Measurements from ENCODE around the gene ASB1.

DNA sequence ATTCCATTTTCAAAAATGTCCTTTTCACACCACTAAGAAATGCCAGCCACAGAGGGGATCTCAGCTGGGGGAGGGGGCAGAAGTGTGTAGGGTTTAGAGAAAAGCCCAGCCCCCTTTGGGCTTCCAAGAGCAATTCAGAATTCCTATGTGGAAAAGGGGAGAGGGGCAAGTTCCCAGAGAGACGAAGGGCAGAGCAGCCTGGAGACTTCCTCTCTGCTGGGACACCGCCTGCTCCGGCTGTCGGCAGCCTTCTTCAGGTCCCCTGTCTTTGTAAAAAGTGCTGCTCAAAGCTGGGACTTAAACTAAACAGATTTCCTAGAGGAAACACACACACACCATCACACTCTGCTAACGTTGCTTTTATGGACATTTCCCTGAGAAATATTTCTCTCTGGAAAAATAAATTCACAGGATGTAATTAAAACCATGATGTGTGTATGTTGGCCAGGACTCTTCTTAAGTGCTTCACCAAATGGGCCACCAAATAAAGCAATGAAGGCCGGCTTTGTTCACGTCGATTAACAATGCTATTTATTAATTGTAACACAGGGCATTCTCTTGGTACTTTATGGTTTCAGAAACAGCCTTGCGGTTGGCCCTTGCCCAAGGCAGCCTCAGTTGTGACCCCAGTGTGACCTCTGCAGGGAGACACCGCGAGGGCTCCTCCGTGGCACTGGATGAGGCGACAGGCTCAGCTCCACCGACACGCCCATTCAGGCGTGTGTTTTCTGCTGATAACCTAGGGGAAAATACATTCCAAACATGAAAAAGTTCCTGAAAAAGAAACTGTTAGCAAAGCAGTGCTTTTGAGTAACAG, 5.6 kb upstream of the ASB1 start:
- no peak for TF ChIP-seq CTCF (IDR thresholded peaks at IDR 0.05; ENCODE audit: insufficient read depth, low read length)
- TF ChIP-seq, protein P1, sequence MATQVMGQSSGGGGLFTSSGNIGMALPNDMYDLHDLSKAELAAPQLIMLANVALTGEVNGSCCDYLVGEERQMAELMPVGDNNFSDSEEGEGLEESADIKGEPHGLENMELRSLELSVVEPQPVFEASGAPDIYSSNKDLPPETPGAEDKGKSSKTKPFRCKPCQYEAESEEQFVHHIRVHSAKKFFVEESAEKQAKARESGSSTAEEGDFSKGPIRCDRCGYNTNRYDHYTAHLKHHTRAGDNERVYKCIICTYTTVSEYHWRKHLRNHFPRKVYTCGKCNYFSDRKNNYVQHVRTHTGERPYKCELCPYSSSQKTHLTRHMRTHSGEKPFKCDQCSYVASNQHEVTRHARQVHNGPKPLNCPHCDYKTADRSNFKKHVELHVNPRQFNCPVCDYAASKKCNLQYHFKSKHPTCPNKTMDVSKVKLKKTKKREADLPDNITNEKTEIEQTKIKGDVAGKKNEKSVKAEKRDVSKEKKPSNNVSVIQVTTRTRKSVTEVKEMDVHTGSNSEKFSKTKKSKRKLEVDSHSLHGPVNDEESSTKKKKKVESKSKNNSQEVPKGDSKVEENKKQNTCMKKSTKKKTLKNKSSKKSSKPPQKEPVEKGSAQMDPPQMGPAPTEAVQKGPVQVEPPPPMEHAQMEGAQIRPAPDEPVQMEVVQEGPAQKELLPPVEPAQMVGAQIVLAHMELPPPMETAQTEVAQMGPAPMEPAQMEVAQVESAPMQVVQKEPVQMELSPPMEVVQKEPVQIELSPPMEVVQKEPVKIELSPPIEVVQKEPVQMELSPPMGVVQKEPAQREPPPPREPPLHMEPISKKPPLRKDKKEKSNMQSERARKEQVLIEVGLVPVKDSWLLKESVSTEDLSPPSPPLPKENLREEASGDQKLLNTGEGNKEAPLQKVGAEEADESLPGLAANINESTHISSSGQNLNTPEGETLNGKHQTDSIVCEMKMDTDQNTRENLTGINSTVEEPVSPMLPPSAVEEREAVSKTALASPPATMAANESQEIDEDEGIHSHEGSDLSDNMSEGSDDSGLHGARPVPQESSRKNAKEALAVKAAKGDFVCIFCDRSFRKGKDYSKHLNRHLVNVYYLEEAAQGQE (IDR thresholded peaks at IDR 0.05; ENCODE audit: insufficient replicate concordance, low read depth): no peak

All from HL-60 (cell line).